Mammary epithelial cell (primary cell): ENCODE measurements around the gene ITGB2.

Source experiments
- CTCF ChIP-seq, 2 donors: IDR thresholded peaks in 1 of 2; conservative IDR thresholded peaks in 1 of 2; 2 replicates each; pipeline ENCODE4 v1.5.1; 2011 to 2012; ENCODE audit warnings: inconsistent platforms in 2 of 2, low read length in 2 of 2, mild to moderate bottlenecking in 2 of 2, control low read depth in 1 of 2, low read depth in 1 of 2; ENCODE audit not compliant: insufficient read depth in 1 of 2; ENCODE audit errors: extremely low read depth in 1 of 2
- EZH2 ChIP-seq: IDR thresholded peaks from 2 replicates; pipeline ENCODE4 v1.6.1; 2012; ENCODE audit warnings: low read length, inconsistent platforms, borderline replicate concordance

GRCh38 chr21:44898011-44898488, 22.6 kb downstream of the ITGB2 start:
- TF ChIP-seq CTCF (conservative IDR thresholded peaks at IDR 0.05 in 1 of 2, IDR thresholded peaks at IDR 0.05 in 1 of 2; ENCODE audit: extremely low read depth in 1 of 2, insufficient read depth in 1 of 2, low read depth in 1 of 2, low read length in 2 of 2) (no peak), EZH2 (no peak)
